Measurements from ENCODE around the gene UACA.

DNA sequence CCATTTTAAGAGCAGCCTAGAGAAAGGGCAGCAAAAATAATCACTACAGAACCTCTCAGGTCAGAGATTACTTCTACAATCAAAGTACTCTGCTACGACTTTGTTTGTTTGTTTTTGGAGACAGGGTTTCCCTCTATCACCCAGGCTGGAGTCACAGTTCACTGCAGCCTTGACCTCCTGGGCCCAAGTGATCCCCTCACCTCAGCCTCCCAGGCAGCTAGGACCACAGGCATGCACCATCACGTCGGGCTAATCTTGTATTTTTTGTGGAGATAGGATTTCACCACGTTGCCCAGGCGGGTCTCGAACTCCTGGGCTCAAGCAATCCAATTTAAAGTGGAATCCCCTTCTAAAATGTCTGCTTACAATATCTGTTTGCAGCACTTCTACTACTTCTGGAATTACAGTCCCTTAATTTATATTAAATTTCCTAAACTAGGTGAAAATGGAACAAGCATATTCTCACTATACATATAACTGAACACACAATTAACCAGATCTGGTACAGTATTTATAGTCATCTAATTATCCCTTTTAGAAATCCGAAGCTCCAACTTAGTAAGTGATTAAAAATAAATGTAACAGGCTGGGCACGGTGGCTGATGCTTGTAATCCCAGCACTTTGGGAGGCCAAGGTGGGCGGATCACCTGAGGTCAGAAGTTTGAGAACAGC lies 4.4 kb downstream of the UACA start:
- TF ChIP-seq, protein P1, sequence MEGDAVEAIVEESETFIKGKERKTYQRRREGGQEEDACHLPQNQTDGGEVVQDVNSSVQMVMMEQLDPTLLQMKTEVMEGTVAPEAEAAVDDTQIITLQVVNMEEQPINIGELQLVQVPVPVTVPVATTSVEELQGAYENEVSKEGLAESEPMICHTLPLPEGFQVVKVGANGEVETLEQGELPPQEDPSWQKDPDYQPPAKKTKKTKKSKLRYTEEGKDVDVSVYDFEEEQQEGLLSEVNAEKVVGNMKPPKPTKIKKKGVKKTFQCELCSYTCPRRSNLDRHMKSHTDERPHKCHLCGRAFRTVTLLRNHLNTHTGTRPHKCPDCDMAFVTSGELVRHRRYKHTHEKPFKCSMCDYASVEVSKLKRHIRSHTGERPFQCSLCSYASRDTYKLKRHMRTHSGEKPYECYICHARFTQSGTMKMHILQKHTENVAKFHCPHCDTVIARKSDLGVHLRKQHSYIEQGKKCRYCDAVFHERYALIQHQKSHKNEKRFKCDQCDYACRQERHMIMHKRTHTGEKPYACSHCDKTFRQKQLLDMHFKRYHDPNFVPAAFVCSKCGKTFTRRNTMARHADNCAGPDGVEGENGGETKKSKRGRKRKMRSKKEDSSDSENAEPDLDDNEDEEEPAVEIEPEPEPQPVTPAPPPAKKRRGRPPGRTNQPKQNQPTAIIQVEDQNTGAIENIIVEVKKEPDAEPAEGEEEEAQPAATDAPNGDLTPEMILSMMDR (IDR thresholded peaks at IDR 0.05) = no peak
- TF ChIP-seq POLR2A (IDR thresholded peaks at IDR 0.05) = no peak
